Effector memory CD4-positive, alpha-beta T cell (primary cell): Measurements from ENCODE around the gene ATF6.
"Not testable (repeated sequence)": the region's sequence is repeated elsewhere in the genome, so short reads cannot be mapped to it uniquely, and the experiment has no call there.

Experiments
- DNase-seq, 3 donors: peaks; one replicate each; pipeline ENCODE4 v3.0.0-alpha.2; 2020
- H3K27ac ChIP-seq: 2 replicates; pipeline ENCODE4 v1.7.0; 2013; ENCODE audit warnings: mild to moderate bottlenecking, low read length, moderate library complexity; ENCODE audit not compliant: insufficient read depth, poor library complexity, severe bottlenecking
- H3K27me3 ChIP-seq: replicated peaks from 2 replicates; pipeline ENCODE4 v1.7.0; 2013; ENCODE audit warnings: mild to moderate bottlenecking, low read length; ENCODE audit not compliant: insufficient read depth, control insufficient read depth, poor library complexity, severe bottlenecking
- H3K36me3 ChIP-seq: 2 replicates; pipeline ENCODE4 v1.7.0; 2013; ENCODE audit warnings: mild to moderate bottlenecking, low read length, moderate library complexity; ENCODE audit not compliant: control insufficient read depth, insufficient read depth
- H3K4me1 ChIP-seq: 2 replicates; pipeline ENCODE4 v1.7.0; 2013; ENCODE audit warnings: low read length, mild to moderate bottlenecking; ENCODE audit not compliant: control insufficient read depth, insufficient read depth, poor library complexity, severe bottlenecking
- H3K4me3 ChIP-seq: 2 replicates; pipeline ENCODE4 v1.7.0; 2013; ENCODE audit warnings: low read length, low read depth, mild to moderate bottlenecking; ENCODE audit not compliant: insufficient read depth, poor library complexity, severe bottlenecking
- H3K9me3 ChIP-seq: 2 replicates; pipeline ENCODE4 v1.7.0; 2013; ENCODE audit warnings: mild to moderate bottlenecking, low read length, moderate library complexity; ENCODE audit not compliant: control insufficient read depth

The ATF6 gene

DNA sequence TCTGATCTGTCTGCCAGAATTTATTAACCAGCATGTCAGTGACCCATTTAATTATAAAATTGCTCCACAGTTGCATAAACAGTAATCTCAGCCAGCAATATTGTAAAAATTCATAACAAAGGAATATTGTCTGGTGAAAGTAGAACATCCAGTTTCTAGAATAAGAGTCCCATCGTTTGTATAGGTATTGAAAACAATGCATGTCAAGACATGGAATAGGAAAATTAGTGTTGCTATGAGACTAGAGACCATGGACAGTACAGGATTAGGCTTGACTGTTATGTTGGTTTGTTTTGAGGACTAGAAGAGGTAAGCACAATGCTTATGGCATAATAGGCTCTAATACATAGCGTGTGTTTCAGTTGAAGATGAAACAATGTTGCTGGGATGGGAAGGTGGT, 37.1 kb downstream of the ATF6 start:
- peaks cover 27% of the 10 kb centered on the region for H3K36me3 ChIP-seq
- no peaks in the 10 kb centered on the region for H3K27me3 ChIP-seq
- no peaks in the 10 kb centered on the region for H3K9me3 ChIP-seq
- no peaks in the 10 kb centered on the region for H3K4me1 ChIP-seq
- H3K4me3 ChIP-seq: no peak overlapping the region
- no peak overlapping the region for H3K27ac ChIP-seq
- no peak for DNase-seq

DNA sequence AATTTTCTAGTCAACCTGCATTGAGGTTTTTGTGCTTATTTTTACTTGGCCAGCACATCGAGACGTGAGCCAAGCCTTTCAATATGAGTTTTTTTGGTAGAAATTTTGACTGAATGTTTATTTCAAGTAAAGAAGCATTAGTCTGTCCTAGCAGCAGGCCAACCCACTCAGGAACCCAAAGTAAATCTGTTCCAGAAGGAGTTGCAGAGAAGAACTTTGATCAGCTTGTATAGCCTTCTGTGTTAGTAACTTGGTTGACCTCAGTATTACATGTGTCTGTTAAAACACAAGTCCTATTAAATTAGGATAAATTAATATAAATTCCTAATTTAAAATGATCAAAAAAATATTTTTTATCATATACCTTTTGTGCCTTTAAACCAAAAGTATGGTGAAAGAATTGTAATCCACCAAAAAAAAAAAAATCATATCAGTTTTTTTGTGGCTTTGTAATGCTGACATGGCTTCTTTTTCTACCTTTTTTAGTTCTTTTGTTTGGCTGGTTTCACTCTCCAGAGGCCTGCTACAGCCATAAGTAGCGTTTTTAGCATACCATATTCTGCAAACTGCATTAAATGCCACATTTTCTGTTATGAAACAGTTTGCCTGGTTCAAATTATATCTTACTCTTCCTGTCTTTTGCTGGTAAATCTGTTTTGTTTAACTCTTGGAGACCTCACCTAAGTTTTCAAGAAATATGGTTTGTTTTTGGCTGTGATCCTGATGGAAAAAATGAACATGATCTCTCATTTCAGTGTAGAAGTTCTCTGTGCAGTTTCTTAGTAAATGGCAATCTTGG, 39.5 kb downstream of the ATF6 start:
- no peak overlapping the region for H3K4me3 ChIP-seq
- DNase-seq: no peak
- H3K27me3 ChIP-seq: no peaks in the 10 kb centered on the region
- H3K4me1 ChIP-seq: no peaks in the 10 kb centered on the region
- H3K36me3 ChIP-seq: peaks cover 36% of the 10 kb centered on the region
- H3K27ac ChIP-seq: no peak overlapping the region
- no peaks in the 10 kb centered on the region for H3K9me3 ChIP-seq

DNA sequence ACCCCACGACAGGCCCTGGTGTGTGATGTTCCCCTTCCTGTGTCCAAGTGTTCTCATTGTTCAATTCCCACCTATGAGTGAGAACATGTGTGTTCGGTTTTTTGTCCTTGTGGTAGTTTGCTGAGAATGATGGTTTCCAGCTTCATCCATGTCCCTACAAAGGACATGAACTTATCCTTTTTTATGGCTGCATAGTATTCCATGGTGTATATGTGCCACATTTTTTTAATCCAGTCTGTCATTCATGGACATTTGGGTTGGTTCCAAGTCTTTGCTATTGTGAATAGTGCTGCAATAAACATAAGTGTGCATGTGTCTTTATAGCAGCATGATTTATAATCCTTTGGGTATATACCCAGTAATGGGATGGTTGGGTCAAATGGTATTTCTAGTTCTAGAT, 43.1 kb downstream of the ATF6 start:
- not testable (repeated sequence) for H3K9me3 ChIP-seq, H3K4me1 ChIP-seq, H3K4me3 ChIP-seq, H3K27me3 ChIP-seq, H3K27ac ChIP-seq, DNase-seq
- peaks cover 27% of the 10 kb centered on the region for H3K36me3 ChIP-seq

DNA sequence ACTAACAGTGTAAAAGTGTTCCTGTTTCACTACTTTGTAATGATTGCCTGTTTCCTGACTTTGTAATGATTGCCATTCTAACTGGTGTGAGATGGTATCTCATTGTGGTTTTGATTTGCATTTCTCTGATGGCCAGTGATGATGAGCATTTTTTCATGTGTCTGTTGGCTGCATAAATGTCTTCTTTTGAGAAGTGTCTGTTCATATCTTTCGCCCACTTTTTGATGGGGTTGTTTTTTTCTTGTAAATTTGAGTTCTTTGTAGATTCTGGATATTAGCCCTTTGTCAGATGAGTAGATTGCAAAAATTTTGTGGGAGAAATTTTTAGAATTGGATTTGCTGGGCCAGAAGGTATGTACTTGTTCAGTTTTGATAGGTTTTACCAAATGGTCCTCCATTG, 43.5 kb downstream of the ATF6 start:
- not testable (repeated sequence) for H3K9me3 ChIP-seq, H3K27ac ChIP-seq, DNase-seq

DNA sequence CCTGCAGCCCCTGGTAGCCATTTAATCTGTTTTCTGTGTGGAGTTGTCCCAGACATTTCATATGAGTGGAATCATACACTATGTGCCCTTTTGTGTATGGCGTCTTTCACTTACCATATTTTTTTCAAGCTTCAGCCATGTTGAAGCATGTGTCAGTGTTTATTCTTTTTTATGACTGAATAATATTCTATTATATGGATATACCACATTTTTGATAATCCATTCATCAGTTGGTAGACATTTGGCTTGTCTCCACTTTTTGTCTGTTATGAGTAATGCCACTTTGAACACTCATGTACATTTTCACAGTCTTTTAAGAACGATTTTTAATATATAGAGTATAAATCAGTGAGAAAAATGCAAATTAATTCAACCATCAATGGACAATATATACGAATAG, 44.7 kb downstream of the ATF6 start:
- no peaks in the 10 kb centered on the region for H3K4me1 ChIP-seq
- no peaks in the 10 kb centered on the region for H3K9me3 ChIP-seq
- H3K4me3 ChIP-seq: no peak overlapping the region
- peaks cover 29% of the 10 kb centered on the region for H3K36me3 ChIP-seq
- no peaks in the 10 kb centered on the region for H3K27me3 ChIP-seq
- no peak overlapping the region for H3K27ac ChIP-seq
- no peak for DNase-seq

More for the DNA sequence above, 43.5 kb downstream of the ATF6 start:
- H3K4me3 ChIP-seq, H3K4me1 ChIP-seq, H3K27me3 ChIP-seq: not testable (repeated sequence)
- peaks cover 31% of the 10 kb centered on the region for H3K36me3 ChIP-seq

DNA sequence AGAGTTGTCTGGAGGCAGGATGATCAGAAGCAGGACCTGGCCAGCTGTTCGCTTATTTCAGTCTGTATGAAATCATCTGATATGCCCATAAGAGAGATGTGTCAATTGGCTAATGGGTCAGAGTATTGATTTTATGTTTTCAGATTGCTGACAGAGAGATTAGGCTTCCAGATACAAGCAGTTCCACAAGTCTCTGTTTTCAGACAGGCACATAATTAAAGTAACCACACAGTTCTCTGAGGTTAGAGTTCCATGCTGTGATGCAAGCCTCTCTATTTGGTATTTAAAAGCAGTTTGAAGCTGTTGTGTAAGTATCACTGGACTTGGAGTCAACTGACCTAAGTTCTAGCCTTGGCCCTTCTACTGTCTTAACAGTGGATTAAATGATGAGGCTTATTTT, 50.1 kb downstream of the ATF6 start:
- H3K4me3 ChIP-seq: no peak overlapping the region
- no peaks in the 10 kb centered on the region for H3K4me1 ChIP-seq
- no peak overlapping the region for H3K27ac ChIP-seq
- peaks cover 29% of the 10 kb centered on the region for H3K36me3 ChIP-seq
- H3K9me3 ChIP-seq: no peaks in the 10 kb centered on the region
- DNase-seq: no peak
- H3K27me3 ChIP-seq: no peaks in the 10 kb centered on the region

DNA sequence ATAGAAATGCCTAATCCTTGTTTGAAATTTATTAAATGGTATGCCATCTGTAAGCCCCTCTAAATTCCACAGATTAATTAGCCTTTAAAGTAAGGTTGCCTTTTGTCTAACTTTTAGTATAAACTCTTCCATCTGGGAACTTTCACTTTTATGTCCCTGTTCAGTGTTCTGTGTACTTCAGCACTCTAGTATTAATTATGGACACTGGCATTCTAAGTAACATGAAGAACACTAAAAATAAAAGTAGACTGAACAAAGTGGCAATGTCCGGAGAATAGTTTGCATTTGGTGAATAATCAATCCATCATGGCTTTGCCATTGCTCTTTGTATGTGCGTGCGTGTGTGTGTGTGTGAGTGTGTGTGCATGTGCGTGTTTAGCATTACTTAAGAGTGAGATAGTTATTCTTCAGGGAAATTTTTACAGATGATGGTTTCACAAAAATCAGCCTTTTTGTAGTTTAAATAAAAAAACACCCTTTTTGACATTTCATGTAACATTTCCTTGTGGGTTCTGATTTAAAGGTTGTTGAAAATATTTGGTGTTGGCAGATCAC, 51.1 kb downstream of the ATF6 start:
- Histone ChIP-seq H3K9me3 (no peaks in the 10 kb centered on the region), H3K4me1 (no peaks in the 10 kb centered on the region), H3K27me3 (no peaks in the 10 kb centered on the region), H3K27ac (no peak overlapping the region), H3K36me3 (peaks cover 33% of the 10 kb centered on the region), H3K4me3 (no peak overlapping the region)
- DNase-seq: no peak

DNA sequence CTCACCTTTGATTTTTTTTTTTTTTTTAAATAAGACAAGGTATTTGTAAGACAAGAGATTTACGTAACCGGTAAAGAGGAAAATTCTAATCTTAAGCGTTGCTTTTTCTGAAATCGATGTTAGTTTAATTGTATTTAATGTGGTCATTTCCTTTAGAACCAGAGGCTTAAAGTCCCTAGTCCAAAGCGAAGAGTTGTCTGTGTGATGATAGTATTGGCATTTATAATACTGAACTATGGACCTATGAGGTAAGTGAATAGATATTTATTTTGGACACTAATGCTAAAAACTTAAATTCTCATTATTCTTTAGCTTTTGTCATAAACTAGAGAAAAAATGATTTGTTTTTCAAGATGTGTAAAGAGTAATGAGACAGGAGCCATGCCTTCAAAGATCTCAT, 54.8 kb downstream of the ATF6 start:
- no peak overlapping the region for H3K27ac ChIP-seq
- H3K9me3 ChIP-seq: no peaks in the 10 kb centered on the region
- no peaks in the 10 kb centered on the region for H3K4me1 ChIP-seq
- DNase-seq: no peak
- no peaks in the 10 kb centered on the region for H3K27me3 ChIP-seq
- peaks cover 39% of the 10 kb centered on the region for H3K36me3 ChIP-seq
- no peak overlapping the region for H3K4me3 ChIP-seq

DNA sequence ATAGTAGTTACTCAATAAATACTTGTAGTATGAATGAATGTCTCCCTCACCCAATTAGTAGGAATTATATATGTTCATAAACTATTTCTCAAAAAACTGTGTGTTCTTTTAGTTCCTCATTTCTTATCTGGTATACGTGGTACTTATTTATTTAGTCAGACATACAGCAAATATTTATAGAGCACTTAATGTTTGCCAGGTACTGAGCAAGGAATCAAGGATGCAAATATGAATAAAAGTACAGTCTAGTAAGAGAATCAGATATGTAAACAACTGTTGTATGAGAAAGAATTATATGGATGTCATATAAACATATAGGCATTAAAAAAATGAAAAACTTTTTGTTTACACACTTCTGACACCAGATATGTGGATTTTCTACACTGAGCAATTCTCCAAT, 58.5 kb downstream of the ATF6 start:
- Histone ChIP-seq H3K27ac (no peak overlapping the region), H3K9me3 (no peaks in the 10 kb centered on the region), H3K4me1 (no peaks in the 10 kb centered on the region), H3K27me3 (no peaks in the 10 kb centered on the region), H3K4me3 (no peak overlapping the region), H3K36me3 (peaks cover 27% of the 10 kb centered on the region)
- no peak for DNase-seq

DNA sequence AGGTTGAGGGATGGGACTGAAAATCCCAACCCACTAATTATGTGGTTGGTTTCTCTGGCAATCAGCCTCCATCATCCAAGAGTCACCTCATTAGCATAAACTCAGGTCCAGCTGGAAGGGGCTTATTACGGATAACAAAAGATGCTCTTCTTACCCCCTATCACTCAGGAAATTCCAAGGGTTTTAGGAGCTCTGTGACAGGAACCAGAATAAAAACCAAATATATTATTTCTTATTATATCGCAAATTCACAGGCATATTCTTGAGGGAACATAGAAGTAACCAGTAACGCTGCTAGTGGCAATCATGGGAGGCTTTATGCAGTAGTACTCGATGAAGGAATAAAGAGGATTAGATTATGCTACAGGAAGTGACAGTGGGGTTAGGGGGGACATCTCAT, 59.7 kb downstream of the ATF6 start:
- Histone ChIP-seq H3K4me1 (no peaks in the 10 kb centered on the region), H3K4me3 (no peak overlapping the region), H3K36me3 (peaks cover 20% of the 10 kb centered on the region), H3K27me3 (no peaks in the 10 kb centered on the region), H3K9me3 (no peaks in the 10 kb centered on the region), H3K27ac (no peak overlapping the region)
- no peak for DNase-seq
